Prostate gland (tissue), 2 donors: ENCODE measurements around the gene ITIH1.

ENCODE experiments used
- POLR2A ChIP-seq: fragments of 450-650 bp; IDR thresholded peaks from one replicate; pipeline ENCODE4 v1.6.1; 2016; ENCODE audit warnings: antibody characterized with exemption, mild to moderate bottlenecking
- TF ChIP-seq, protein P1 (sequence below), 4 experiments: fragments of 200-600 bp in 2 of 4; fragments of 450-650 bp in 2 of 4; sonication (generic) in 2 of 4; IDR thresholded peaks; 1 replicate in 3 of 4; 2 replicates in 1 of 4; pipeline ENCODE4 v1.5.1; 2016 to 2019; ENCODE audit warnings: antibody characterized with exemption in 4 of 4, mild to moderate bottlenecking in 2 of 4, moderate library complexity in 2 of 4

DNA sequence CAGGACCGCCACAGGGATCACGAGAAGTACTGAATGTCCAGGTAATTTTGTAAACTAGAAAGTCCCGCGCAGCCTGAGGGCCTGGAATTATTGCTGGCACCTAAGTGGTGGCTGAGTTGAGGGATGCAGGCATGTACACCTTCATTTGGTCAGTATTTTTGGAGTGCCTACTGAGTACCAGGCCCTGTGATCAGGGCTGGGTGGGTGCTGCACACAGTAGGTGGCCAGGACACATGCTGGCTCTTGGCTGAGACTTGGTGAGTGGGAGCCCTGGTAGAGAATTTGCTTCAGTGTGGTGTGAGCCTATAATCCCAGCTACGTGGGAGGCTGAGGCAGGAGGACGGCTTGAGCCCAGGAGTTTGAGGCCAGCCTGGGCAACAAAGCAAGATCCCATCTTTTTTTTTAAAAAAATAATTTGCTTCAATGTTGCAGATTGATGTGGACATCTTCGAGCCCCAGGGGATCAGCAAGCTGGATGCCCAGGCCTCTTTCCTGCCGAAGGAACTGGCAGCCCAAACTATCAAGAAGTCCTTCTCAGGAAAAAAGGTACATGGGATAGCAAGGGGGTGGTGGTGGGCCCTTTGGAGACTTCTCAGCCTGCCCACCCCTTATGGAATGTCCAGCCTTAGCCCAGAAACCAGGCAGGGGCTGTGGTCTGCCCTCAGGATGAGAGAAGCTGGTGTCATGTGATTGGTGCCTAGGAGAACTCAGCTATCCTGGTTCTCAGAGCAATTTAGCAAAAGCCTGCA is 2.6 kb downstream of the ITIH1 start:
- TF ChIP-seq, protein P1, sequence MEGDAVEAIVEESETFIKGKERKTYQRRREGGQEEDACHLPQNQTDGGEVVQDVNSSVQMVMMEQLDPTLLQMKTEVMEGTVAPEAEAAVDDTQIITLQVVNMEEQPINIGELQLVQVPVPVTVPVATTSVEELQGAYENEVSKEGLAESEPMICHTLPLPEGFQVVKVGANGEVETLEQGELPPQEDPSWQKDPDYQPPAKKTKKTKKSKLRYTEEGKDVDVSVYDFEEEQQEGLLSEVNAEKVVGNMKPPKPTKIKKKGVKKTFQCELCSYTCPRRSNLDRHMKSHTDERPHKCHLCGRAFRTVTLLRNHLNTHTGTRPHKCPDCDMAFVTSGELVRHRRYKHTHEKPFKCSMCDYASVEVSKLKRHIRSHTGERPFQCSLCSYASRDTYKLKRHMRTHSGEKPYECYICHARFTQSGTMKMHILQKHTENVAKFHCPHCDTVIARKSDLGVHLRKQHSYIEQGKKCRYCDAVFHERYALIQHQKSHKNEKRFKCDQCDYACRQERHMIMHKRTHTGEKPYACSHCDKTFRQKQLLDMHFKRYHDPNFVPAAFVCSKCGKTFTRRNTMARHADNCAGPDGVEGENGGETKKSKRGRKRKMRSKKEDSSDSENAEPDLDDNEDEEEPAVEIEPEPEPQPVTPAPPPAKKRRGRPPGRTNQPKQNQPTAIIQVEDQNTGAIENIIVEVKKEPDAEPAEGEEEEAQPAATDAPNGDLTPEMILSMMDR (IDR thresholded peaks at IDR 0.05), result no peak
- TF ChIP-seq POLR2A, result no peak
